HG03060 (cell line): ENCODE data around the gene SLC38A9.
"Not testable (repeated sequence)": the region's sequence is repeated elsewhere in the genome, so short reads cannot be mapped to it uniquely, and the experiment has no call there.

Source experiments
- ATAC-seq: cut with Tn5 transposase; IDR thresholded peaks from one replicate; pipeline ENCODE4 v1.9.1; 2021; ENCODE audit warnings: low read depth, moderate number of reproducible peaks; ENCODE audit not compliant: unreplicated experiment

SLC38A9 gene

DNA sequence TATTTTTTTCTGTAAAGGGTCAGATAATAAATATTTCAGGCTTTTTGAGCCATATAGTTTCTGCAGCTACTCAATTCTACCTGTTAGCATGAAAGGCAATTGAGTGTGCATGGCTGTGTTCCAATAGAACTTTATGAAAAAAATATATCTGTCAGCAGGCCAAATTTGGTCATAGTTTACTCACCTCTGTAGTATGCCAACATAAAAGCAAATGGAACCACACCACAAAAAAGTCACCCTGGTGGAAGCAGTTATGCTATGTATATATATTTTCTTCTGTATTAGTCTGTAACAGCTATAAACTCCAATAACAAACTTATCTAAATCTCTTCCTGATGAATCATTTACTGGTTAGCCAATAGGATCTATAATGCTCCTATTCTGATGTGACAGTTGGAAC, 3.4 kb downstream of the SLC38A9 start:
- ATAC-seq, result no peak

DNA sequence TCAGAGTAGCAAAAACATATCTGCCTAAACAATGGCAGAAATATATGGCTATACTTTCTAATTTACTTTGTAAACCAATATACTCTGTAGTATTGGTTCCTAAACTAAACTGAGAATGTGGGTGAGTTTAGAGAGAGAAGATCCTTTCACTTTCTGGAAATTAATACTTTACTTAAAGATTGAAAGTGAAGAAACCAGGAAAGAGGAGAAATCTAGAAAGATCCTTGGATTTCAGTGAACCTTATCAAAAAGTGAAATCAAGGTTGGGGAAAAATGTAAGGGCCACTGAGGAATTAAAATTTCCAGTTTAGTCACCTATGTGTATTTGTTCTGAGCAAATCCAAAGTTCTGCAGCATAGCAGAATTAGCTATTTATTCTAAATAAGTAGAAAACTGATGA, 5.9 kb downstream of the SLC38A9 start:
- no peak for ATAC-seq

DNA sequence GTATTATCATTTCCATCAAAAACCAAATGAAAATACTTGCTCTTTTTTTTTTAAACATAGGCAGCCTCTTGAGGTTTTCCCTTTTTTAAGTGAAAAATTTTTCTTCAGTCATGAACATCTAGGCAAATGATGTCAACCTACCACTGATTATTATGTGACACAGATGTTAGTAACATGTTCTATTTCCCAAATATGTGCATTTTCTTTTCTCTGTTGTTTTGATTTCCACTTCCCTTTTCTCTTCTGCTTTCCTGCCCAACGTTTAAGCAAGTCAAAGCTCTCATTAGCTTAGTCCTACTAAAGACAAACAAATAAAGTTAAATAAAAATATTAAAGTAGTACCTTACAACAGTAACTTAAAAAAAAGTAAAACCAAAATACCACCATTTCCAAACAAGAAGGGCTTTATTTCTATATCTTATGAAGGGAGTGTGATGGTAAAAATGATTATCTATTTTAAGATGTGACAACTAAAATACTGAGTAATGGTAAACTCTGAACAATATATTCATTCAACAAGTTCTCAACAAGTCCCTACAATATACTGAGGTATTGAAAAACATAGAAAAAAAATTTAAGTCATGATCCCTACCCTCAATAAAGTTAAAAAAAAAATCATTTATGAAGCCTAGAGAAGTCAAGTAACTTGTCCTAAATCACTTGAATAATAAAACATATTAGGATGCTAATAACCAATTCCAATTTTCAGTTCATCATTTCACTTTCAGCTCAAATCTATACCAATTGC, 9.4 kb downstream of the SLC38A9 start:
- ATAC-seq, result no peak

DNA sequence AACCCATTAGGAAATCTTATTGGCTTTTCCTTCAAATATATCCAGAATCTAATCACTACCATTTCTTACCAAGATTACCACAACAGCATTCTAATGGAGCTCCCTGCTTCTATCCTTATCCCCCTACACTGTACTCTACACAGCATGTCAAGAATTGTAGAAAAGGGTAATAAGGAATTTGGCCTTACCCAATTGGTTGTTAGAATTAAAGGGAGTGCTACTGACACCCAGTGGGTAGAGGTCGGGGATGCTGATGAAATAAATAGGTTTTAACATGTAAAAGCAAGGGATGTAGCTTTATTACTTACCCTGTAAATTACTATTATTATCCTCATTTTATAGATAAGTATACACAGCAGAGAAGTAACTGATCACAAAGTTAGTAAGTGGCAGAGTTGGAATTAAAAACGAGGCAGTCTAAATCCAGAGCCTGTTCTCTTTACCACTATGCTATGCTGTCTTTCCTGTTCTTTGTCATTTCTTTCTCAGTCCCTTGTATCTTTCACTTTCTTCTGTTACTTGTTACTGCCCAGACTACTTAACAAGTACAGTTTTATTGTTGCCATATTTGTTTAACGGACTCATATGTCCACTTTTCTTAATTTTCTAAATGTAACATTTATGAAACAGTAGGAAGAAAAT, 10.5 kb downstream of the SLC38A9 start:
- ATAC-seq, result no peak

DNA sequence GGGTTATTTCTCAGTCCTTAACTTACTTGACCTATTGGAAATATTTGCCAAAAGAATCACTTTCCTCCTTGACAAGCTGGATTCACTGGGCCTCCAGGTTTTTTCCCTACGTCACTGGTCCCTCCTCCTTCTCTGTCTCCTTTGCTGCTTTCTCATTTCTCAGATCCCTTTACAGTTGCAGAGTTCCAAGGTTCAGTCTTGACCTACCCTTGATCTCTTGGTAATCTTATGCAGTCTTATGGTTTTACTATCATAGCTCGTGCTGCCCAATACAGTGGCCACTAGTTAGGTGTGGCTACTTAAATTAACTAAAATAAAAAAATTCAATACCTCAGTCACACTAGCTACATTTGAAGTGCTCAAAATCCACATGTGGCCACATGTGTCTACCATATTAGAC, 11.4 kb downstream of the SLC38A9 start:
- ATAC-seq, result no peak

DNA sequence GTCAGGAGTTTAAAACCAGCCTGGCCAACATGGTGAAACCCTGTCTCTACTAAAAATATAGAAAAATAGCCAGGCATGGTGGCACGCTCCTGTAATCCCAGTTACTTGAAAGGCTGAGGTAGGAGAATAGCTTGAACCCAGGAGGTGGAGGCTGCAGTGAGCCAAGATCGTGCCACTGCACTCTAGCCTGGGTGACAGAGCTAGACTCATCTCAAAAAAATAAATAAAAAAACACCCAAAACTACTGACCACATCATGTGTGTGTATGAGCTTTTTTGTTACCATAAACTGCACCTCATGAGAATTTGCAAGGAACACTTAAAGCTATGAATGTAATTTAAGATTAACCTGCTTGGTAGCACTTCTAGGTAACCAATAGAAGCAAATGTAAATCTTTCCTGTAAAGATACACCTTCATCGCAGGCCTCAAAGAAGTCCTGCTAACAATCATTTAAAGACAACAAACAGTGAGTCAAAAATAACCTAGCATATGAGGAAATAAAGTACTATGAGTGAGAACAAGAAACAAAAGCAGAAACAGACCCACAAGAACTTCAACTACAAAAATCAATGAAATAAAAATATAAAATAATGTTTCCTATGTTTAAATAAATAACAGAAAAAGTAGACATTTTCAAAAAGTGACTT, 13.0 kb downstream of the SLC38A9 start:
- ATAC-seq, result no peak

DNA sequence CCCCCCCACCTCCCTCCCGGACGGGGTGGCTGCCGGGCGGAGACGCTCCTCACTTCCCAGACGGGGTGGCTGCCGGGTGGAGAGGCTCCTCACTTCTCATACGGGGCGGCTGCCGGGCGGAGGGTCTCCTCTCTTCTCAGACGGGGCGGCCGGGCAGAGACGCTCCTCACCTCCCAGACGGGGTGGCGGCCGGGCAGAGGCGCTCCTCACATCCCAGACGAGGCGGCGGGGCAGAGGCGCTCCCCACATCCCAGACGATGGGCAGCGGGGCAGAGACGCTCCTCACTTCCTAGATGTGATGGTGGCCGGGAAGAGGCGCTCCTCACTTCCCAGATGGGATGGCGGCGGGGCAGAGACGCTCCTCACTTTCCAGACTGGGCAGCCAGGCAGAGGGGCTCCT, 15.4 kb downstream of the SLC38A9 start:
- not testable (repeated sequence) for ATAC-seq

DNA sequence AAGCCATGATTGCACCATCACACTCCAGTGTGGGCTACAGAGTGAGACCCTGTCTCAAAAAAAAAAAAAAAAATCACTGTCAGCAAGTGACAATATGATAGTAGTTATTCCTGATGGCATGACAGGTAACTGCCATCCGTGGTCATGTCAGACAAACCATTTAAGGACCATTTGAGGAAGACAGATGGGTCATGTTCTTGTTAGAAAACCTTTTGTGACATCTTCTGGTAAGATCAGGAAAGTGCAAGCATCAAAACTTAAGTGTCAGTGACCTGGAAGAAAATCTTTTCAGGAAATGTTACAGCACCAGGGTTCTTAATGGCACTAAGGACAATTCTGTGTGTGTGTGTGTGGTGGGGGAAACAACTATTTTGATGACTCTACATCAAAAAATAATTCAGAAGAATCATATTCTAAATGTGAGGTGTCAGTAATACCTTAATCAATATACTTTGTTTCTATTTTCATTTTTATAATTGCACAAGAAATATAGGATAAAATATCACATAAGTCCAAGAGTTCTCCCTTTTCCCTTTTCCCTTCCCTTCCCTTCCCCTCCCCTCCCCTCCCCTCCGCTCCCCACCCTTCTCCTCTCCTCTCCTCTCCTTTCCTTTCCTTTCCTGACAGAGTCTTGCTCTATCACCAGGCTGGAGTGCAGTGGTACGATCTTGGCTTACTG, 17.8 kb downstream of the SLC38A9 start:
- no peak for ATAC-seq

DNA sequence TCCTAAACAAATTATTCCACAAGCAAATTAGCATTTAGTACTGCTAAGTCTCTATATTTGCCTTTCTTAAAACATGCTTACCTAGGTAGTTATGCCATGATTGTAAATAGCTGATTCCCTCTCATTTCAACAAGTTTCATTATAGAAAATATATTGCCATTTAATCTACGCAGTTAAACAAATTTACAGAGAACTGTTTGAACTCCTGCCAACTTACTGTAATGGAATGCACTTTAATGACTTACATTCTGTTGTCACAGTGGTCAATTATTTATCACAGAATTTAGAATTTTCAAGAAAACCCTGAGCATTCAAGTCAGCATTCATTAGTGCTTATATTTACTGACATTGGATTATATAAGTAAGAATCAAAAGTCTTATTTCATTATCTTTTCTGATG, 19.6 kb downstream of the SLC38A9 start:
- ATAC-seq, result no peak

DNA sequence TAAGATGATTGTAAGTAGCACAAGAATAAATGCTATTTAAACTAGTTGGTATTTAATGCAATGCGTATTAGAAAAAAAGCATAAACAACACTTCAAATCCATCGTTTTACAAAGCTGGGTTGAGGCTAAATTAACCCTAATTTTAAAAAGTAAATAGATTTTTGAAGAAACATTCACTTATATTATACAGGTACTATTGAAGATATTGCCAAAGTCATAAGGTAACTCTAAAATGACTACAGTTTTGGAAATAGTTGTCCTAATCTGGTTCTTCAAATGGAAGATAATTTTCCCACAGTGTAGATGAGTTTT, 20.1 kb downstream of the SLC38A9 start:
- ATAC-seq, result no peak

DNA sequence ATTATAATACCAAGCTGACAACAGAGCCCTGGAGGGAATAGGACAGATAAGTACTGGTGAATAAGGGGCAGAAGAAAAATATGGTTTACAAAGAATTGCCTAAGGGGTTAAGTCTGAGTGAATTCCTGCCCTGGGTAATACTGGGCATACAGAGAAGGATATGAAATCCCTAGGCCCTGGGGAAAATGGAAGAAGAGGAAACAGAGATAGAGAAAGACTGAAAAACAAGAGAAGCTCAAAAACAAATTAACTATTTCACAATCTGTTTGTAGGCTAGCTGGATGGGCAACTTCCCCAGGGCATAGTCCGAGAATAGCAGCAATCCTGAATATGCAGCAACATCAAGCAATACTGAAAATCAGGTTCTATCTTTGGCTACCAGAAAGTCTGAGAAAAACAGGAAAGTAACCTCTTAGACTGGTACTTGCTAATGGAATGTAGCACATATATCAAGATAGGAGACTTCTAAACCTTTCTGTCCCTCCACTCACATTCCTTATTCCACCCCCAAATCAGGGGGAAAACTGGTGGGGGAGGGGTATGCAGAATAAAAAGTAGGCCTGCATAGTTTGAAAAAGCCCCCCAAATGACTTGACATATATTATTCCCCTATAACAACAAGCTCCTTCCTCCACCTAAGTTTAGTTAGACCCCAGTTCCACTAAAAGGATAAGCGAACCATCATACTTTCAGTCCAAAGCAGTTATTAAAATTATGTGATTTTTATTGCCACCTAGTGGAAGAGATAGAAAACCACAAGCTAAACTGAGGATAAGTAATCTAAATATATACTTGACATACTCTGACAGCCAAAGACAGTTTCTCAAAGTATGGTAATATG, 20.6 kb downstream of the SLC38A9 start:
- ATAC-seq, result no peak

DNA sequence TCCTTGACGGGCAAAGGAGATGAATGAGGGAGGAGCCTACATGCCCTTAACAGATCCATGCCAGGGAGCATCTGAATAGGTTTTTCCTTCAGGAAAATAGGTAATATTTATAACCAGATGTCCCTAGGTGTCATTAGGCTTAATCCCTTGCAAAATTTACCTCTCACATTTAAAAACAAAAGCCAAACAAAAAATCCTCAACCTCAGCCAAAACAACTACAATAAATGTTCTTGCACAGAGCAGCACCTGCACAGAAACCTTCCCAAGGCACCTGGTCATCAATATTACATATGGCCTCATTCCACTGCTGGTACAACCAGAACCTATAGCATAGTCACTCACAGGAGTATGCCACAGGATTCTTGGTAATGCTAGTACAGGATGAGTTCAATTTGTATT, 30.1 kb downstream of the SLC38A9 start:
- no peak for ATAC-seq

DNA sequence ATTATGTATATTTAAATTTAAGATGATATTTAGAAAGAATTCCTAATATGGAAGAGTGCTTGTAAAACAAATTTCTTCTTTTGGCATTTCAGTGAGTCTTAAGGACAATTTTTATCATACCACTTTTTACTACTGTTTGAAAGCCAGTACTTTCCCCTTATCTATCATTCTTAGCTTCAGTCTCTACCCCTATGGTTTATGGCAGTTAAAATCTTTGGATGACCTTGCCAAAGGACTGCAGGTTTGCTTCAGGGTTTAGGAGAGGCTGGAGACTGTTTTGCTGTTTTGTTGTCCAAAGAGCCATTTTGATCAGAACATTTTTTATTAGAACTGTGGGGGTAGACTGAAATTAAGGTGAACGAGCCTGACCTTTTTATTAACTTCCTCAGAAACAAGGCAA, 30.8 kb downstream of the SLC38A9 start:
- ATAC-seq, result no peak

DNA sequence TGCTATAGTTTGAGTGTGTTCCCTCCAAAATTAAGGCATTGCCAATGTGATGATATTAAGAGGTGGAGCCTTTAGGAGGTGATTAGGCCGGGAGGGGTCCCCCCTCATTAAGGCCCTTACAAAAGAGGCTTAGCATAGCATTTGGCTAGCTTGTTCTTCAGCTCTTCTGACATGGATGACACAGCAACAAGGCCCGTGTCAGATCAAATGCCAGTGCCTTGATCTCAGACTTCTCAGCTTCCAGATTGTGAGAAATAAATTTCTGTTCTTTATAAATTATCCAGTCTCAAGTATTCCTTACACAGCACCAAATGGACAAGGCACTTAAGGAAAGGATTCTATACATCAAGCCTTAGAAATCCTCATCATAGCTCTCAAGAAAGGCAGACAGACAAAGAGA, 31.8 kb downstream of the SLC38A9 start:
- ATAC-seq, result no peak

DNA sequence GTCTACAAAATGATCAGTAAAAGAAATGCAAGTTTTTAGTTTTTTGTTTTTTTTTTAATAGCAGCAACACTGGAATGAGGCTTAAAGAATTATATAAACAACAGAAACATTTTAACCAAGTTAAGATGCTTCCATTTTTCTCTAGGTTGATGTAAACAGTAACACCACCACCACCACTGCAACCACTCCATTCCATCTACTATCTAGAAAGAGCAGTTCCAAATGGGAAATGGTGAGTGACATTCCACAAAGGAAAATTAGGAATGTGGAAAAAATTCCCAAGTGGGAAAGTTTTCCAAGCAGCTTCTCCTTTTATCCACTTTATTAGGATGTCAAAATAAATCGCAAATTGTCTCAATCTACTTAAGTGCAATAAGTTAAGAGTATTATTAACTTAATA, 32.6 kb downstream of the SLC38A9 start:
- no peak for ATAC-seq

DNA sequence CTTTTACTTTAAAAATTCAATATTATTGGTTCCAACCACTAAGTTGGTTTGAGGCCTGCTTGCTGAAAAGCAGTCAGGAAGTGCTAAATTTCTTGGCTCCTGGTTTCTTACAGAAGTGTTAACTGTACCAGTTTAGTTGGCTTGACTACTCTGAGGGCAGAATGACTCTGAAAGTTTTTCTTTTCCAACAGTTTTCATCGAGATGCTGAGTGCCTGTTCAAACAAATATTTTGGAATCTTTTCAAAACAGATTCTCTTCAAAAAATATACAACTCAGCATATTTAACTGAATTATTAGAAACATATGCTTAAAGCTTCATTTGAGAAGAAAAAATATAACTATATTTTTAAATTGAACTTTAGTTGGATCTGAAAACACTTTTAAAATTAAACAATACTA, 37.0 kb downstream of the SLC38A9 start:
- no peak for ATAC-seq

DNA sequence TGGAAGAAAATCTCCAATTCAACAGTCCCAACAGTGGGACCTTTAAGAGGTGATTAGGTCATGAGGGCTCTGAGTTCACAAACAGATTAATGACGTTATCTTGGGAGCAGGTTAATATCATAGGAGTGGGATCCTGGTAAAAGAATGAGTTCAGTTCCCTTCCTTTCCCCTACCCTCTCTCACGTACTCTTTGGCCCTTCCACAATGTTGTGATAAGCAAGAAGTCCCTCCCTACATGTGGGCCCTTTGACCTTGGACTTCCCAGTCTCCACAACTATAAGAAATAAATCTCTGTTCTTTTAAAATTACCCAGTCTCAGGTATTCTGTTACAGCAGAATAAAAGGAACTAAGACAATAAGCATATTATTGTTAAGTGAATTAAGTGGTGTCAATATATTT, 37.8 kb downstream of the SLC38A9 start:
- ATAC-seq, result no peak

DNA sequence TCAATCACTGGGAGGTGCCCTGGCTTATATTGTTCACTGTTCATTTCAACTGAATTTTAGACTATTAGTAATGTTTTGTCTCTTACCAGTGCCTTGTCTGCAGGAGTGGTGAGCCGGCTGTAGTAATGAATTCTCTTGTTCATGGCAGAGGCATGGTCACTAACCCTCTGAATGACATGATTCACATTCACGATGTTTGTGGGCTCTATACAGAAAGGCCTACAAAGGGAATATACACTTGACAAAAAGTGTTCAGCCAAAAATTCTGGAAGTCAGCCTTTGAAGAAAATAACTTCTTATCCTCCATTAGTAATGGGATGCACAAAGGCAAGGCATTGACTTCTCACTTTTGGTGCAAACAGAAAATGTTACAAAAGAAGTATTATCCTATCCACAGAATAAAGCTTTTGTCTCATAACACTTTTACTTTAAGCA, 39.6 kb downstream of the SLC38A9 start:
- no peak for ATAC-seq

DNA sequence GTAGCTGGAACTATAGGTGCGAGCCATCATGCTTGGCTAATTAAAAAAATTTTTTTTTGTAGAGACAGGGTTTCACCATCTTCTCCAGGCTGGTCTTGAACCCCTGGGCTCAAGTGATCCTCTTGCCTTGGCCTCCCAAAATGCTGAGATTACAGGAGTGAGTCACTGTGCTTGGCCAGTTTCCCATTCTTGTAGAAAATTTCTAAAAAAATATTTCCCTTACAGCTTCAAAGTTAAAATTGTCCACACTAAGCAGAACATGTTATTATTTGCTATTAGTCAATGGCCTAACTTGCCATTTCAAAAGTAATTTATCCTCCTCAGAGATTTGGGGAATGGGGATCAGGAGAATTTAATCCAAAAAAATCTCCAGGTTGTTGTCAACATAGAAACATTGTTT, 40.1 kb downstream of the SLC38A9 start:
- ATAC-seq, result no peak

DNA sequence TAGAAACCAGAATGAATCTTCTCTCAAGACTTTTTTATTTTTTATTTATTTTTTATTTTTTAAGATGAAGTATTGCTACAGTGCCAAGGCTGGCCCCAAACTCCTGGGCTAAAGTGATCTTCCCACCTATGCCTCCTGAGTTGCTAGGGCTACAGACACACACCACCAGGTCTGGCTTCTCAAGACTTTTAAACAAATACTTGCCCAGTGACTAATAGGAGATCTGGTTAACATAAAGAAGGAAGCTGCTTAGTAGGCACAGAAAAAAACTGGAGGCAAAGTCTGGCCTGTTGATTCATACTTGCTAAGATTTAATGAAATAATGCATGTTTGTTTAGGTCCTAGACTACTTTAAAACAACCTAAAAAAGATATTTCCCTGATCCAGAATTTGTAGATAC, 43.8 kb downstream of the SLC38A9 start:
- ATAC-seq, result no peak

DNA sequence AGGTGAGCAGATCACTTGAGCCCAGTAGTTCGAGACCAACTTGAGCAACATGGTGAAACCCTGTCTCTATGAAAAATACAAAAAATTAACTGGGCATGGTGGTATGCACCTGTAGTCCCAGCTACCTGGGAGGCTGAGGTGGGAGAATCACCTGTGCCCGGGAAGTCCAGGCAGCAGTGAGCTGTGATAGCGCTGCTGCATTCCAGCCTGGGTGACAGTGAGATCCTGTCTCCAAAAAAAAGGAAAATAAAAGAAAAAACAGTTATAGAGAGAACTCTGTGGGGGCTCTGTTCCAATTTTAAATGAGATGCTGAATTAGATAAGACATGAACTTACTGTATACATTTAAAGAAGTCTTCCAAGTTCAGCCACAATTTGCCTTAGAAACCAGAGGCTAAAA, 44.2 kb downstream of the SLC38A9 start:
- no peak for ATAC-seq
